GM12892 (cell line): ENCODE data around the gene MAGEF1.

Experiments
- DNase-seq: peaks from one replicate; pipeline ENCODE4 v3.0.0; 2011; ENCODE audit not compliant: insufficient read length
- FAIRE-seq: peaks from 2 replicates; lab custom pipeline; 2011; peaks lifted over from hg19 to GRCh38; lab: Jason Lieb, UNC
- POLR2A ChIP-seq: IDR thresholded peaks from 2 replicates; pipeline ENCODE4 v1.6.1; 2011; ENCODE audit warnings: low read depth, low read length, control low read depth
- POLR2AphosphoS5 ChIP-seq: IDR thresholded peaks from 2 replicates; pipeline ENCODE4 v1.6.1; 2011; ENCODE audit warnings: low read depth, low read length, control low read depth
- TAF1 ChIP-seq: IDR thresholded peaks from 2 replicates; pipeline ENCODE4 v1.6.1; 2011; ENCODE audit warnings: low read depth, mild to moderate bottlenecking, control low read depth, low read length, borderline replicate concordance

The MAGEF1 gene

GRCh38 chr3:184740509-184741258 is 28.8 kb upstream of the MAGEF1 start:
- no peak for TF ChIP-seq POLR2AphosphoS5
- no peak for TF ChIP-seq POLR2A
- TF ChIP-seq TAF1, result no peak
- FAIRE-seq (no peak), DNase-seq (no peak)

- TF ChIP-seq POLR2AphosphoS5, result no peak
- FAIRE-seq, result no peak
These were observed 28.0 kb upstream of the MAGEF1 start for GRCh38 chr3:184739594-184740505.

GRCh38 chr3:184738982-184739381 is 27.1 kb upstream of the MAGEF1 start:
- no peak for FAIRE-seq

More at GRCh38 chr3:184739594-184740505, 28.0 kb upstream of the MAGEF1 start:
- DNase-seq, result no peak

GRCh38 chr3:184738506-184738890 is 26.6 kb upstream of the MAGEF1 start:
- no peak for TF ChIP-seq POLR2AphosphoS5
- FAIRE-seq (no peak), DNase-seq (no peak)

More at GRCh38 chr3:184738982-184739381, 27.1 kb upstream of the MAGEF1 start:
- TF ChIP-seq POLR2AphosphoS5 (no peak), TAF1 (no peak), POLR2A (no peak)
- DNase-seq, result no peak

- DNase-seq, result no peak
- TF ChIP-seq TAF1 (no peak), POLR2A (no peak), POLR2AphosphoS5 (no peak)
- no peak for FAIRE-seq
These were observed 26.0 kb upstream of the MAGEF1 start for GRCh38 chr3:184737641-184738505.

GRCh38 chr3:184737063-184737462 is 25.2 kb upstream of the MAGEF1 start:
- no peak for FAIRE-seq
- TF ChIP-seq POLR2A (no peak), TAF1 (no peak), POLR2AphosphoS5 (no peak)

DNA sequence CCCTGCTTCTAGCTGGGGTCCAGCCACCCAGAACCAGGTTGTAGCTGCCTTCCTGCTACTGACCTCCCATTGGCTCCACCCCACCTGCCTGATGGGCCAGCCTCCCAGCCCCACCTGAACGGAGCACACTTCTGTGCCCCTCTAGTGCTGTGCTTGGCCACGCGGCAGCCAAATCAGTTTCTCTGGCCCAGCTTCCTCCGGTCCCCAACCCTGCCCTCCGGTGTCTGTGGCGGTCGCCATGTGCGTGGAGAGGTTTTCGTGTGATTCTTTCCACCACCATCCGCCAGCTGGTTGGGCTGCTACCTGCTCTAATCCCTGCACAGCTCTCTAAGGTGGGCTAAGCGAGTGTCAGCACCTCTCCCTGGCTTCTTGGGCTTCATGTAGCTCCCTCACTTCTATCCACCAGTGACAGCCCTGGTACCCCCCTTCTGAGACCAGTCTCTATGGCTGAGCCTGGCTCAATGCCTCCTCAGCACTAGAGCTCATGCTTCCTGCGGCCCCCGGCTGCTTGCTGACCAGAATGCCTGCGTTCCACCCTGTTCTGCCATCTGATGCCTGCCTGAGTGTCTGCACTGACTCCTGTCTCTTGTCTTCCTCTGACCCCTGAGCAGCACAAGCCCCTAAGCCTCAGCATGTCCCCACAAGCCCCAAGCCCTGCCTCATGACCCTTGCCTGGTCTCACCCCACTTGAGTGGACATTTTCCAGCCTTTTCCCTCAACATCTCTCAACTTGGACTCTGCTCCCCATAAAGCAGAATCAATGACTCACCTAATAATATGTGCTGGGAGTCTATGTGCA is 23.2 kb upstream of the MAGEF1 start:
- DNase-seq (no peak), FAIRE-seq (no peak)
- no peak for TF ChIP-seq POLR2AphosphoS5
- TF ChIP-seq TAF1, result no peak
- no peak for TF ChIP-seq POLR2A

More at GRCh38 chr3:184737063-184737462, 25.2 kb upstream of the MAGEF1 start:
- no peak for DNase-seq

DNA sequence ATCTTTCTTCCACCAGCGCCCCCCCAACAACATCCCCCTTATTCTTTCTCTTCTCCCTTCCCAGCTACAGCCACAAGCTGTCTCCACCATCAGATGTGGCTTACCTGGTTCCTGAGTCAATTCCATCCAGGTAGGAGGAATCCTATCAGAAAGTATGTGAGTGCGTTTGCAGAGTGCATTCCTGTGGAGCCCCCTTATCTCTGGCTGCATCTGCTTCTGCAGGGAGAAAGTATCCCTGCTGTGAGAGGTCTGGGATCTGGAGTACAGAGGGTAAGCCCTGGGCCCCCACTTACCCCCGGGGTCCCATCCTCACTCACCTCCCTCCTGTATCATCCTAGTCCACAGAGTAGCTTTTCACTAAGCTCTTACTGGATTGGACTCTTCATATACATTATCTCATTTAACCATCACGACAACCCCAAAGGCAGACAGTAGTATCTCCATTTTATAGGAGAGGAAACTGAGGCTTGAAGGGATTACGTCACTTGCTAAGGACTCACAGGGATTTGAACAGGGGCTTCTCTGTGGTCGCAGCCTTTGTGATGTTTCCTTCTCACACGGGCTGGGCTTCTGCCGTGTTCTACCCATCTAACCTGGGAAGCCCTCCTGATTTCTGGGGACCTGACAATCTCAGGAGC is 22.2 kb upstream of the MAGEF1 start:
- FAIRE-seq (no peak), DNase-seq (no peak)
- TF ChIP-seq POLR2AphosphoS5 (no peak), TAF1 (no peak), POLR2A (no peak)

- DNase-seq, result no peak
- no peak for TF ChIP-seq TAF1
- no peak for TF ChIP-seq POLR2A
- TF ChIP-seq POLR2AphosphoS5, result no peak
- FAIRE-seq, result no peak
These were observed 21.3 kb upstream of the MAGEF1 start for GRCh38 chr3:184733181-184733580.
